Prostate gland (tissue), 2 donors: Measurements from ENCODE around the gene NPEPL1.

Source experiments
- POLR2A ChIP-seq: fragments of 450-650 bp; IDR thresholded peaks from one replicate; pipeline ENCODE4 v1.6.1; 2016; ENCODE audit warnings: antibody characterized with exemption, mild to moderate bottlenecking
- POLR2AphosphoS5 ChIP-seq: sonication (generic); formaldehyde crosslinking; IDR thresholded peaks from one replicate; pipeline ENCODE4 v1.6.1; 2017; ENCODE audit warnings: antibody characterized with exemption
- TF ChIP-seq, protein P1 (sequence below), 4 experiments: fragments of 200-600 bp in 2 of 4; fragments of 450-650 bp in 2 of 4; sonication (generic) in 2 of 4; IDR thresholded peaks; 1 replicate in 3 of 4; 2 replicates in 1 of 4; pipeline ENCODE4 v1.5.1; 2016 to 2019; ENCODE audit warnings: antibody characterized with exemption in 4 of 4, mild to moderate bottlenecking in 2 of 4, moderate library complexity in 2 of 4

DNA sequence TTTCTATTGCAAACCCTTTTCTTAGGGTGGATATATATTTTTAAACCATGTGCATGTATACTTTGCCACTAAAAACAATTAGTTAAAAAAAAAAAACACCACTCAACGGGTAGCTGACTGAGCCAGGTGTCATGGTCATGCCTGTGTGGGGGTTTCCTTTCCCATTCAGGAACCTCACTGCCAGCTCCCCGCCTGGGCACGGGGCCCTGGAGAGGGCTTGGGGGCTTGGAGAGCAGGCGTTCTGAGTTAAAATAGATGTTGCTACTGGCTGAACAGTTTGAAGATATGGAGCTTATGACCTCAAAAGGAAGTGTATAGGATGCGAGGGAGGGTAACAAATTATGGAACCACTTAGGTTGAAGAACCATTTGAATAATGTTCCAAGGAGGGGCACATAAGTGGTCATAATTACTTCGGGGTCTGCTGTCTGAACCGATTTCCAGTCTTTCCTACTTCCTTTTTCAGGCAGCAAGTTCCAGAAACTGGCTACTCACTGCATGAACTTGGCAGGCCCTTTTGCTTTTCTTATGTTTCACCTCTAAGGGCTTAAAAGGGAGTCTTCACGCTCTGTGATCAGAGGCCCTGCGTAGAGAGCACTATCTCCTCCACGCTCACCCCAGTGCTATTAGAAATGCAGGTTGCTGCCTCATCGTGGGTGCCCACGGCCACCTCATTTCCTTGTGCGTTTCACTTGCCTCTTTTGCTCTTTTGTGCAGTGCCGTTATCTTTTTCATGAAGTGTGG lies 31.6 kb upstream of the NPEPL1 start:
- TF ChIP-seq, protein P1, sequence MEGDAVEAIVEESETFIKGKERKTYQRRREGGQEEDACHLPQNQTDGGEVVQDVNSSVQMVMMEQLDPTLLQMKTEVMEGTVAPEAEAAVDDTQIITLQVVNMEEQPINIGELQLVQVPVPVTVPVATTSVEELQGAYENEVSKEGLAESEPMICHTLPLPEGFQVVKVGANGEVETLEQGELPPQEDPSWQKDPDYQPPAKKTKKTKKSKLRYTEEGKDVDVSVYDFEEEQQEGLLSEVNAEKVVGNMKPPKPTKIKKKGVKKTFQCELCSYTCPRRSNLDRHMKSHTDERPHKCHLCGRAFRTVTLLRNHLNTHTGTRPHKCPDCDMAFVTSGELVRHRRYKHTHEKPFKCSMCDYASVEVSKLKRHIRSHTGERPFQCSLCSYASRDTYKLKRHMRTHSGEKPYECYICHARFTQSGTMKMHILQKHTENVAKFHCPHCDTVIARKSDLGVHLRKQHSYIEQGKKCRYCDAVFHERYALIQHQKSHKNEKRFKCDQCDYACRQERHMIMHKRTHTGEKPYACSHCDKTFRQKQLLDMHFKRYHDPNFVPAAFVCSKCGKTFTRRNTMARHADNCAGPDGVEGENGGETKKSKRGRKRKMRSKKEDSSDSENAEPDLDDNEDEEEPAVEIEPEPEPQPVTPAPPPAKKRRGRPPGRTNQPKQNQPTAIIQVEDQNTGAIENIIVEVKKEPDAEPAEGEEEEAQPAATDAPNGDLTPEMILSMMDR (IDR thresholded peaks at IDR 0.05) = no peak
- no peak for TF ChIP-seq POLR2A
- TF ChIP-seq POLR2AphosphoS5 = no peak
